Astrocyte of the spinal cord (primary cell): ENCODE measurements around the gene C5.
"Not testable (repeated sequence)": the region's sequence is repeated elsewhere in the genome, so short reads cannot be mapped to it uniquely, and the experiment has no call there.

ENCODE experiments used
- DNase-seq: peaks from one replicate; pipeline ENCODE4 v3.0.0; 2011; ENCODE audit warnings: low read depth, low spot score
- H3K4me3 ChIP-seq: 2 replicates; pipeline ENCODE4 v1.5.1; 2011; ENCODE audit warnings: low read depth, mild to moderate bottlenecking, low read length, moderate library complexity
- in situ Hi-C: cut with HindIII; loops from 2 replicates; pipeline ENCODE4 v1.10.0; 2017; ENCODE audit warnings: low sequenced_read_pairs
- TF ChIP-seq, protein P1 (sequence below): IDR thresholded peaks from 2 replicates; pipeline ENCODE4 v1.5.1; 2012; ENCODE audit warnings: low read depth, mild to moderate bottlenecking, low read length, inconsistent platforms

Gene C5

DNA sequence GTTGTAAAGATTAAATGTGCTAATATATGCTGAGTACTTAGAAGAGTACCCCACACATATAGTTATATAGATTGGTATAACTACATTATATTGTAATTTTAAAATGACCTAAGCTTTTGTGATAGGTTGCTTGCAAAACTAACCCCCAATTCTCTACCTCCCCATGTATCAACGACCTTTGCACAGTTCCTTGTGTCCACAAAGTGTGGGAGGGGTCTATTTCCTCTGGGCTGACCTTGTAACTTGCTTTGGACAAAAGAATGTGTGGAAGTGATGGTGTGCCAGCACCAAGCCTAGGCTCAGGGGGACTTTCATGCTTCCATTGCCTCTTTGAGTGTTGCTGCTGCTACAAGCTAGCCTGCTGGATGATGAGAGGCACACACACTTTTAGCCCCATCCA, 20.6 kb downstream of the C5 start:
- DNase-seq, result no peak
- in situ Hi-C loops, result no loop called here
- TF ChIP-seq, protein P1, sequence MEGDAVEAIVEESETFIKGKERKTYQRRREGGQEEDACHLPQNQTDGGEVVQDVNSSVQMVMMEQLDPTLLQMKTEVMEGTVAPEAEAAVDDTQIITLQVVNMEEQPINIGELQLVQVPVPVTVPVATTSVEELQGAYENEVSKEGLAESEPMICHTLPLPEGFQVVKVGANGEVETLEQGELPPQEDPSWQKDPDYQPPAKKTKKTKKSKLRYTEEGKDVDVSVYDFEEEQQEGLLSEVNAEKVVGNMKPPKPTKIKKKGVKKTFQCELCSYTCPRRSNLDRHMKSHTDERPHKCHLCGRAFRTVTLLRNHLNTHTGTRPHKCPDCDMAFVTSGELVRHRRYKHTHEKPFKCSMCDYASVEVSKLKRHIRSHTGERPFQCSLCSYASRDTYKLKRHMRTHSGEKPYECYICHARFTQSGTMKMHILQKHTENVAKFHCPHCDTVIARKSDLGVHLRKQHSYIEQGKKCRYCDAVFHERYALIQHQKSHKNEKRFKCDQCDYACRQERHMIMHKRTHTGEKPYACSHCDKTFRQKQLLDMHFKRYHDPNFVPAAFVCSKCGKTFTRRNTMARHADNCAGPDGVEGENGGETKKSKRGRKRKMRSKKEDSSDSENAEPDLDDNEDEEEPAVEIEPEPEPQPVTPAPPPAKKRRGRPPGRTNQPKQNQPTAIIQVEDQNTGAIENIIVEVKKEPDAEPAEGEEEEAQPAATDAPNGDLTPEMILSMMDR, result no peak
- no peak overlapping the region for H3K4me3 ChIP-seq

DNA sequence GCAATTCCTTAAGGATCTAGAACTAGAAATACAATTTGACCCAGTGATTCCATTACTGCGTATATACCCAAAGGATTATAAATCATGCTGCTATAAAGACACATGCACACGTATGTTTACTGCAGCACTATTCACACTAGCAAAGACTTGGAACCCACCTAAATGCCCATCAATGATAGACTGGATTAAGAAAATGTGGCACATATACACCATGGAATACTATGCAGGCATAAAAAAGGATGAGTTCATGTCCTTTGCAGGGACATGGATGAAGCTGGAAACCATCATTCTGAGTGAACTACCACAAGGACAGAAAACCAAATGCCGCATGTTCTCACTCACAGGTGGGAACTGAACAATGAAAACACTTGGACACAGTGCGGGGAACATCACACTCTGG, 21.8 kb downstream of the C5 start:
- in situ Hi-C loops, H3K4me3 ChIP-seq, DNase-seq: not testable (repeated sequence)

DNA sequence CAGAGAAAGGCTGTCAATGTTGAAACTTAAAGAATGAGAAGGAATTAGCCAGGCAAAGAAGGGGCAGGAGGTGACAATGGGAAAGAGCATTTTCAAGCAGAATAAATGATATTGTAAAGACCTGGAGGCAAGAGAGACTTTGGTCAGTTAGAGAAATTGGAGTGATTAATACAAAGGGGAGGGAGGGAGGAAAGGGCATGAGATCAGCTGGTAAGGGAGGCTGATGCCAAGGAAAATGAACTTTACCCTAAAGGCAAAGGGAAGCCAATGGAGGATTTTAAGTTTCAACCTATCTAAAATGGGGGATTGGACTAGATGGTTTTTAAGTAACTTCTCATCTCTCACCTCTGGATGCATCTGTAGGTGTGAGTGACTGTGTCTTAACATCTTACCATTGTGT, 23.3 kb downstream of the C5 start:
- no peak overlapping the region for H3K4me3 ChIP-seq
- no peak for DNase-seq
- TF ChIP-seq, protein P1, result no peak
- in situ Hi-C loops, result no loop called here

DNA sequence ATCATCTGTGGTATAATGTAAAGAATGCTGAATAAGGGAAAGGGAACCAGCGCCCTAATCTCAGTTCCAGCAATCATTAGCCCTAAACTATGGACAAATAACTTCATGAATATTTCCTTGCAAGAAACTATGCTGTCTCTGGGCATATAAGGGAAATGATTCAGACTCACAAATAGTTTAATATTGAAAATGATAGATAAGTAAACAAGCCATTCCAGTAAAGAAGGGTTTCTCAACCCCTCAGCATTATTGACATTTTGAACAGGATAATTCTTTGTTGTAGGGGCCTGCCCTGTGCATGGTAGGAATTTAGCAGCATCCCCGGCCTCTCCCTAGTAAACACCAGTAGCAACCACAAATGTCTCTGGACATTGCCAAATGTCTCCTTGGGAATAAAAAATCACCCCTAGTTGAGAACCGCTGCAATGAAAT, 23.8 kb downstream of the C5 start:
- in situ Hi-C loops, result no loop called here
- no peak overlapping the region for H3K4me3 ChIP-seq
- TF ChIP-seq, protein P1, result no peak
- DNase-seq, result peak; percentile 20

DNA sequence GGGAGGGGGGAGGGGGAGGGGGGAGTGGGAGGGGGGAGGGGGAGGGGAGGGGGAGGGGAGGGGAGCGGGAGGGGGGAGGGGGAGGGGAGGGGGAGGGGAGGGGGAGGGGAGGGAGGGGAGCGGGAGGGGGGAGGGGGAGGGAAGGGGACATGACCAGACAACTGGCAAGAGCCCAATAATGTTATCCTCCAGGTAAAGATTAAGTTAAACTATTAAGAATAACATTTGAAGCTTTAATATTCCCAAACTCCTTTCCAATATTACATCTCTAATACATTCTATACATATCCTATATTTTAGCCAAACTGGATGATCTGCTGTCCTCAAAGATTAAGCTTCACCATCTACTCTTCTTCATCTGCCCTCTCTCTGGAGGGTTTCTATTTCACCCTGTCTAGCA, 25.8 kb downstream of the C5 start:
- DNase-seq, result no peak
- TF ChIP-seq, protein P1, result no peak
- H3K4me3 ChIP-seq, result no peak overlapping the region
- in situ Hi-C loops, result no loop called here

DNA sequence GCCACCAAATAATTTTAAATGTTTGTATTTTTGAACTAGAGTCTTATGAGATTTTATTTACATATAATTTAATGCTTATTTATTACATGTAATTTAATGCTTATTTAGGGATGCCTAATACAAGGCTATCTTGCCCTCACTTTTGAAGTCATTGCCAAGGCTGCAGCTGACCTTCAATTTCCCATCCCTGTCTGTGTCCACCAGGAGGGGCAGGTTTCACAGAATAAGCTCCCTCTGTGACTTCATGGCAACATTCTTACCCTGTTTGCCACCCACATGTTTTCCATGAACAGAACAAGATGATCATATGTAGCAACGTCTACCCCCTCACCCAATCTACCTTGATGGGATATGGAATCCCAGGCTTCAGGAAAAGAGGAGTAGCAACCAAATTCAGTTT, 27.0 kb downstream of the C5 start:
- H3K4me3 ChIP-seq, result no peak overlapping the region
- TF ChIP-seq, protein P1, result no peak
- in situ Hi-C loops, result no loop called here
- no peak for DNase-seq

DNA sequence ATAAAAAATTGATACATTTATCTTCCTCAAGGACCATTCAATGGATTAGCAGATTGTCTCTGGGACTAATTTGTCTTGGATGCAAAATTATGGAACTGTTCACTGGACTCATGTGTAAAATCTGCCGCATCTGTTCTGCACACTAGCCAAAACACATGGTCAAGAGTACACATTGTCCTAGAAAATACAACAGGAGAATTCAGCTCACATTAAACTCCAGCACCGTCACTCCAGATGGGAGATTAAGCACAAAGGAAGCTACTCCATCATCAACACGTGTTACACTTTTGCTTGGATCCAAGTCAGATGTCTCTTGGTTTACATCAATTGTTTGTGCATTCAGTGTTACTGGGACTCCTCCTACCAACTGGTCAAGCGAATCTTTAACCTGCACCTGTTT, 28.8 kb downstream of the C5 start:
- in situ Hi-C loops, result no loop called here
- TF ChIP-seq, protein P1, result no peak
- no peak overlapping the region for H3K4me3 ChIP-seq
- DNase-seq, result no peak
